GM21717 (cell line): Measurements from ENCODE around the gene FAM13A.
"Not testable (repeated sequence)": the region's sequence is repeated elsewhere in the genome, so short reads cannot be mapped to it uniquely, and the experiment has no call there.

Source experiments
- ATAC-seq: cut with Tn5 transposase; IDR thresholded peaks from one replicate; pipeline ENCODE4 v1.9.1; 2021; ENCODE audit warnings: mild to moderate bottlenecking, moderate library complexity; ENCODE audit not compliant: unreplicated experiment

FAM13A gene

DNA sequence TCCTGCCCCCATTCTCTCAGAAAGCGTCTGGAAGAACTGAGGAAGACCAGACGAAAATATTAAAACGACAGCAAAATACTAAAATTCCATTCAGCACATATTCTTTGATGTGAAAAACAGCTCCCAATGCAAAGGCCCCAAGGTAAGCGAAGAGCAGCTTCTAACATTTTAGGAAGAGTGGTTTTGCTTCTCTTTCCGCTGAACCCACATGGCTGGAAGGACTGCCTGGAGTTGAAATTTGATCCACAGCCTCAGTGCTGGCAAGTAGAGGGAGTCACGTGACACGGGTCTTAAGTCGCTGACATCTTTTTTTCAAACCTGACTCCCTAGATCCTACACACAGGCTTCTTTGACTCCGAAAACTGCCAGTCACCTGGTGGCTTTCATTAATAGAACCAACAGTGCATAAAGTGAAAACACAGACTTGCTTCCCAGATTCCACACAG, at the start of gene FAM13A:
Gene FAM13A (minus strand): TSS at position 233 of the 446 bp plus-strand sequence. CDS start 221 bp downstream, at position 12.
- peak; percentile 53 for ATAC-seq

GRCh38 chr4:89105726-89106125, 48.7 kb upstream of the FAM13A start:
- no peak for ATAC-seq

DNA sequence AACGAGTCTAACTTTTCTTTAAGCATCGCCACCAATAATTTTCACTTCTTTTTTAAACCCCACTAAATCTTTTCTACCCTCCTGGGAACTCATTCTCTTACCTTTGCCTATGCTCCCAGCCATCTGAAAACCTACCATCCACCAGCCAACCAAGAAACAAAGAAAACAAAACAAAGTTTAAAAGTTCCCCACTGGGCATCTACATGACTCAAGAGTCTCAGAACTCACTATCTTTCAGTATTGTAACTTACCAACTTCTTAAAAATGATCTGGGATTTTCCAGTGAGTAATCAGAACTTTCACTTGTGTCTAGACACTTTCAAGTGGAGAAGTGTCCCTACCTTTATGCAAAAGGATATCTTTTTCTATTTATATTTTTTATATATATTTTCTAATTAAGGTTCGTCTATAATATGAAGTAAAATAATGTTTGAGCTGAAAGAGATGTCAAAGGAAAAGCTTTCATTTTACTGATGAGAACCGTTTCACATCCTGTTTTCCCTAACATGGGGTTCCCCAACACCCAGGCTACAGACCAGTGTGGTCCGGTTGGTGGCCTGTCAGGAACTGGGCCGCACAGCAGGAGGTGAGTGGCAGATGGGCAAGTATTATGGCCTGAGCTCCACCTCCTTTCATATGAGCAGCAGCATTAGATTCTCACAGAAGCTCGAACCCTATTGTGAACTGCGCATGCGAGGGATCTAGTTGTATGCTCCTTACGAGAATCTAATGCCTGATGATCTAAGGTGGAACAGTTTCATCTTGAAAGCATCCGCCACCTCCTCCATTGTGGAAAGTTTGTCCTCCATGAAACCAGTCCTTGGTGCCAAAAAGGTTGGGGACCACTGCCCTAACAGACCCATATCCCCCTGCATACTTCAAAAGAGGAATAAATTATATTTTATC, 44.5 kb upstream of the FAM13A start:
- peak; percentile 92 for ATAC-seq

GRCh38 chr4:89100853-89101252, 43.9 kb upstream of the FAM13A start:
- ATAC-seq, result peak; percentile 18

DNA sequence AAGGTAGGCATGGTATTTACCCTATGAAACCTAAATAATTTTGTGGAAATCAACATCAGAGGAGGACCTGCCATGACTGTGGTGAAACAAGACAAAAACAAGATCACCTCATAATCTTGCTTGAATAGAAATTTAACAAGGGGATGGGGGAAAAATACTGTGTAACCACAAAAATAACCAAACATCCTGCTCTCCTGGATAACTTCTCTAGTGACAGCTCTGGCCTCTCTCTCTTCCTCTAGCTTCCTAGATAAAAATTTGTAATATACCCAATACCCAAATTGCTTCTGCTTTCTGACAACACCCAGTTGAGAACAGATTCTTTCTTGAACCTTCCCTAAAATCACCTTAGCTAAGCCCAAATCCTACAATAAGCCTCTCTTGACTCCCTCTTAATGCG, 42.5 kb upstream of the FAM13A start:
- ATAC-seq, result no peak

GRCh38 chr4:89099034-89099433, 42.0 kb upstream of the FAM13A start:
- no peak for ATAC-seq

DNA sequence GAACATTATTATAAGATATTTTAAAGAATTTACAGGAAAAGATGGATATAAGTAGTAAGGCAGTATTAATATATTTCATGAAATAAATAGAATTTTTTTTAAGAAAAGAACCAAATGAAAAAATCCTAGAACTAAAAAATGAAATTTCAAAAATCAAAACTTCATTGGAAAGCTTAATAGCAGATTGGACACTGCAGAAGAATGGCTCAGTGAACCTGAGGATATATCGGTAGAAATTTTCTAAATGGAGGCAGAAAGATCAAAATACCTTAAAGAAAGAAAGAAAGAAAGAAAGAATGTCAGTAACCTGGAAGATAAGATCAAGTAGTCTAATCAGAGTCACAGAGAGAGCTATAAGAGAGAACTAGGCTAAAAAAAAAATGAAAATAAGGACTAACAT, 21.3 kb upstream of the FAM13A start:
- no peak for ATAC-seq

- ATAC-seq, result no peak
These were observed 20.8 kb upstream of the FAM13A start for GRCh38 chr4:89077761-89078160.

GRCh38 chr4:89072921-89073320, 15.9 kb upstream of the FAM13A start:
- ATAC-seq, result no peak

- no peak for ATAC-seq
These were observed 14.3 kb upstream of the FAM13A start for GRCh38 chr4:89071311-89071710.

DNA sequence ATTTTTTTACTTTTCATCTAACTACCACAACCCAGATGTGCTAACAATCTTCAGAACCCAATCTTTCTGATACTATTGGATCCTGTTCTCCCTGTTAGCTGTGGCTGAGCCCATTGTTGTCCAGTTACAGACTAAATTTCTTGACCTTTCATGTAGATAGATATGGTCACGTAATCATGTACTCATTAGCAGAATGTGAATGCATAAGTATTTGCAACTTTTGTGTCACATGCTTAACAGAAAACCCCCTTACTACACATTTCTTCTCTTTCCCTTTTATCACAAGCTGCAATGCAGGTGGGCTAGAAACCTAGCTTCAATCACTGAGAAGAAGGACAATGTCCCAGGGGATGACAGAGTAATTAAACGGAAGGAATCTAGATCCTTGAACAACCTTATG, 13.1 kb upstream of the FAM13A start:
- ATAC-seq, result no peak

- peak; percentile 71 for ATAC-seq
These were observed 12.5 kb upstream of the FAM13A start for GRCh38 chr4:89069481-89069880.

DNA sequence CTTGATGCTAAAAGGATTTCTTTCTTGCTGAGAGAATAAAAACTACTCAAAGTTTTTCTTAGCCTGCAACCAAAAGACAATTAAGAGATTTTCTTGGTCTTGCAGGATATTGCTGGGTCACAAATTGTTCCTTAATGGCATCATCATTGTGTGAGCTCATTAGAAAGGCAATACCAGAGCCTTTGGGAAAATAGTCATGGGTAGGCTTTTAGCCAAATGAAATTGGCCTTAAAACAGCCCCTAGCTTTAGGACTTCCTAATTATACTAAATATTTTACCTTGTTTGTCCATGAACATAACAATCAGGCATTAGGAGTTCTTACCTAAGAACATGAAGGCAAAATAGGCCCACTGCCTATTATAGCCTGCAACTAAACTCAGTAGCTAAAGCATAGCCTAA, 10.4 kb upstream of the FAM13A start:
- no peak for ATAC-seq

DNA sequence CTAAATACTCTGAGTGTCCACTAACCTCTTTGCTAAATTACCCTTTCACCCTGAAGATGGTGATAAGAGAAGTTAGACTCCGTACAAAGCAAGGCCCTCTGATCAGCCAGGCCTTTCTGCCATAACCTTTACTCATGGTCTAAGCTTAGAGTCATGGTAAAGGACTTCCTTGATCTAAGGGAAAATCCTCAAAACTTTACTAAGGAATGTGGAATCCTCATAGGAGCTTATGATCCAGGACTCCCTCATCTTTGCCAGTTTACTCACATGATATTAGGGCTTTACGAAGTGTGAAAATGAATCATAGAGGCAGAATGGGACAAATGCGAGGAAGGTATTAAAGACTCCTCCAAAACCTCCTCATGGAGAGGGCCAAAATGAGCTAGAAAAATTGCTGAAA, 7.9 kb upstream of the FAM13A start:
- no peak for ATAC-seq

DNA sequence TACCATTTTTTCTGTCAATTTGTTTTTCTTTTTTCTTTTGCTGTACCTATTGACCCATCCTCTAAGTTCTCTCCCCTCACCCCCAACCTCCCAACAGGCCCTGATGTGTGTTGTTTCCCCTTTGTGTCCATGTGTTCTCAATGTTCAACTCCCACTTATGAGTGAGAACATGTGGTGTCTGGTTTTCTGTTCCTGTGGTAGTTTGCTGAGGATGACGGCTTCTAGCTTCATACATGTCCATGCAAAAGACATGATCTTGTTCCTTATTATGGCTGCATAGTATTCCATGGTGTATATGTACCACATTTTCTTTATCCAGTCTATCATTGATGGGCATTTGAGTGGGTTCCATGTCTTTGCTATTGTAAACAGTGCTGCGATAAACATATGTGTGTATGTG, 859 bp upstream of the FAM13A start:
- not testable (repeated sequence) for ATAC-seq

DNA sequence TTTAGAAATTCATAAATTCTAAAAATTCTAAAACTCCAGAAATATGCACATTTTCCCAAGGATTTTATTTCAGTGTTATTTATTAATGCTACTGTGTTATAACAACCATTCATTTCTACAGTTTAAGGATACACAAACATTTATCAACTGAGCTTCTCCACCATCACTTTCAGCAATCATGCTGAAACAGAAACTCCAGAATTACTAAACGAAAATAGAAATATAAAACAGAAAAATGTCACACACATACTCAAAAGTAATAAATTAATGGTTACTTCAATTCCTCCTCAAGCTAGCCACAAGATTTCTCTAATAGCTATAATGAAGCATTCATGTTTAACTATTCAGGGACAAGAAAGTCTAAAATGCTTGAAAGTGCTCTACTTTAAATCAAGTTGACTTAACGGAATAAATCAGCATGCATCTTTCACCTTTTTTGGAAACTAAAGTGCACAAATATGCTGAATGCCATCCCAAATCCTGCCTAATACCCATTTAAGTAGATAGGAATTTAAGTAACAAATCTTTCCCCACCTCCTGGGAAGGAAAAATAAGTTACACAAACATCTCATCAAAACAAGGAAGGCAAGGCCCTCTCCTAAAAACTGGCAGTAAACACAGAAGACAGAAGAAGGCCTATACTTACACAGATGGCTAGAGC, 563 bp downstream of the FAM13A start:
- peak; percentile 40 for ATAC-seq

GRCh38 chr4:89055157-89056080, 1.6 kb downstream of the FAM13A start:
- no peak for ATAC-seq

DNA sequence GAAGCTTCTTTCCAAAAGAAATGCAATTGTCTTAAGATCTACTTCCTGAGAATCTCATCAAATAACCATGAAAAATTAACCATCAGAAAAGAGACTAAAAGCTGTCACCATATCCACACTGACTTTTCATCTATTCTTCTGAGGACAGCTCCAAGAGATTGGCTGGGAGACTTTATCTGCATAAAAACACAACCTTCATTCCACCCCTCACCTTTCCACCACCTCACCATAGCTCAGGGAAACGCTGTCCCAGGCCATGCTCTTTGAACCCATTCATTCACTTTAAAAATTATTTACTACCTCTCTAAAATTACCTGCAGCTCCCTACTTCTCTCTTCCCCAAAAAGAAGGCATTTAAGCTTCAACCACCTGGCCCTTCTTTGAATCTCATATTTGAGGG, 2.4 kb downstream of the FAM13A start:
- ATAC-seq, result no peak

- no peak for ATAC-seq
These were observed 7.1 kb downstream of the FAM13A start for GRCh38 chr4:89049853-89050252.

DNA sequence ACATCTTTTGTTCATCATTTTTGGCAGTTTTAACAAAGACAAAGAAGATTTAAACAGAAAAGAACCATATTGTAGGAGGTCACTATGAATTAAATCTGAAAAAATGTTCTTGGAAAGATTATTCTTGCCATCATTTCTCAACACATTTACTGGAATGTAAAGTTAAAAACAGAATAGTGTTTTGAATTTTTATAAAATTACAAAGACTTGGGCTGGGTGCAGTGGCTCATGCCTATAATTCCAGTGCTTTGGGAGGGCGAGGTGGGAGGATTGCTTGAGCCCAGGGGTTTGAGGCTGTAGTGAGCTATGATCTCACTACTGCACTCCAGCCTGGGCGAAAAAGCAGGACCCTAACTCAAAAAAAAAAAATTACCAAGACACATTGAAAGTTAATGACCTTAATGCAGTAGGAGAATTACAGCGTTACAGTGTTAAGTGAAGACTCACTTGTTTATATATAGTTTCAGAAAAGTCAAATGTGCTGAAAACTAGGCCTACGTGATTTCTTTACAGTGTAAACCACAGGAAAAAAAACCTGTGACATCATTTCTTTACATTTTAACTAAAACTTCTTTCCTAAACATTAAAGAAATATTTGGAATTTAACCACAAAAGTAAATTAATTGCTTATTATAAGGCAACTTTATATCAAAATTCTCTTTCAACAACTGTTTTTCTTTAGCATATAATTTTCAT, 7.9 kb downstream of the FAM13A start:
- no peak for ATAC-seq
